Stimulated activated CD8-positive, alpha-beta memory T cell treated with anti-CD3 and anti-CD28 coated beads, Interleukin-2, amount 100 ng/mL, for 1 hour (primary cell): ENCODE data around the gene ODAD2.

Experiments
- DNase-seq, 2 donors: peaks; one replicate each; pipeline ENCODE4 v3.0.0-alpha.2; 2020; ENCODE audit warnings: low read depth in 2 of 2

The ODAD2 gene

DNA sequence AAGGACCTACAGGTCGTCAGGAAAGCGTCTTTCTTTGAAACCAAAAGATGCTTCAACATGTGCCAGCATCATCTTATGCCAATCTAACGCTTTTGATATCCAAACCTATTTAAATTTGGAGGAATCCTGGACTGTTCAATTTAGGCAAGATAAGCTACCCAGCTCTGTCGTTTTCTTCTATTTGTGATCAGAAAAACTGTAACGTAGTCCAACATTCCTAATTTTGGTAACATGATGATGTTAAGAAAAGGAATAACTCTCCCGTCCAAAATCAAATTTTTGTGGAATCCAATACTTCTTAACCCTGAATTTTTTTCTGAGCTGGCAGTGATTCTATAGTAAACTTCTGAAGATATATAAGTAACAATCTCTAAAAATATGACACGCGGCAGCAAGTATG, 160.0 kb downstream of the ODAD2 start:
- DNase-seq = no peak

DNA sequence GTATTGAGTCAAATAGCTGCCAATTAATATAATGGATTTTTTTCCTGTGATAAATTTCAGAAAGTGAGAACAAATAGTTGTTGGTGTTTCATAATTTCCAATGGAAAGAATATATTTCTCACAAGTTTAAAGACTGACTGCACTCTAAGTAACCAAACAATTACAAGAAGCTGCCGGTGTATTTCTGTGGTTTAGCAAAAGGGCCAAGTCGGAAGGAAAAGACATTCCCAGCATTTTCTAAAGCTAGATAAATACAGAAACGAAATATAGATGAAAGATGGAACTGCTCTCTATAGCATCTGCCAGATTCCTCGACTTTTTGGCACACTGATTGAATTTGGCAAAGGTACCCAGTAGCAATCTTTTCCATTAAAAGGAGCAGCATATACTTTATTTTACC, 160.5 kb downstream of the ODAD2 start:
- no peak for DNase-seq

DNA sequence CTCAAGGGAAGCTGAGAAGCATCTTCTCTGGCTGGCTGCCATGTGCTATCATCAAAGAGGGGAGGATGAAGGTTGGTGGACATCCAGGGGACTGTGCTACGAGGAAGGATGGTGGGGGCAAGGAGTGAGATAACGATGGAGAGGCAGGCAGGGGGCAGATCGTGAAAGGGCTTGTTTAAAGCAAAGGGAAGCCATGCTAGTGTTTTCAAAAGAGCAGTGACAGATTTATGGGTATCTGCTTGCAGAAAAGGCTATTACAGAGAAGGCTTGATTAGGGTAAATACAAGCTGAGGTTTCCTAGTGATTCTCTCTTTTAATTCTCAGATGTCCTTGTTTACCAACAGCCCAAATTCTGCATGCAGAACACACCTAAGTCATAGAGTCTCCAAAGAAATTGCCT, 164.4 kb downstream of the ODAD2 start:
- no peak for DNase-seq

DNA sequence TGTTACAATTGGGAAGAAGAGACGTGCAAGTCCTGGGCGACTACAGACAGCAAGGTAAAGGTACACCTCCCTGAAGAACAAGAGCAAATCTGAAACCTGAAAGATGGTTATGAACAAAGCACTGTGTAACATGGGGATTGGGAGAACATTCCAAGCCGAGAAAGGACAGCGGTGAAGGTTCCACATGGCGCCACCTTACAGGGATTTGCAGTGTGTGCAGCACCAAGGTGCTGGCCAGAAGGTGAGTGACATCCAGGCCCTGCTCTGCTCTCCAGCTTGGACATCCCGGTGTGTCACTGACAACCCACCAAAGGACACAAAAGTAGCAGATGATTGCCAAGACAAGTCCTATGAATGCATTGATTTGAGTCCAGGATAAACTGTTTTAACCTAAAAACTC, 165.1 kb downstream of the ODAD2 start:
- no peak for DNase-seq

DNA sequence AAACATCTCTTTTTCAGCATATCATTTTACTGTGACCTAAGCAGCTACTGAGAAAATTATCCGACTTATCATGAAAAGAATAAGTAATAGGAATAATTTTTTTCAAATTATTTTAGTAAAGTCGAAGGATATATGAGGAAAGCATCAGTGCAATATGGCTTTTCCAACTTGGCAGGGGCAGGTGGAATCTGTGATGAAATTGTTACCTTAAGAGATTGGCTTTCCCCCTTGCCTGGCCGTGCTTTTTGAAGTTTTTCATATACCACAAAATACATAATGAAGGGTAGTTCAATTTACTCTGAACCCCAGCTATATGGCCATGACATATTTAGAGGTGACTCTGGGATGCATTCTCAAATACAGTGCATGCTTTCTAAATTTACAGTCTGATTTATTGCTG, 166.1 kb downstream of the ODAD2 start:
- no peak for DNase-seq

DNA sequence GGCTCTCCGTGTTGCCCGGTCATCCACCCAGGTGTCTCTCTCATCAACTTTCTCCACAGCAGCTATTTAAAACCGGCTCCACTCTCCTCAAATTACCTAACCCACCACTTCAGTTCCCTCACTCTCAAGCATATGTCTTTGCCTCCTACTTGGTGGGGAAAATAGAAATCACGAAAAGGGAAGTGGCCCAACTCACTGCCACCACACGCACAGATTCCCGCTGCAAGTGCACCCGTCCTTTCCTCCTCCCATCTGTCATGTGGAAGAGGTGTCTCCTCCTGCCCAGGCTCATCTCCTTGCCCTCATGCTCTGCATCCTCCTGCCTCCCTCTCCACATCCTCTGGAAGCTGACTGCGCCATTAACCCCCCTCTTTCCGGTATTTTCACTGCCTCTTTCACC, 172.5 kb downstream of the ODAD2 start:
- DNase-seq = no peak

DNA sequence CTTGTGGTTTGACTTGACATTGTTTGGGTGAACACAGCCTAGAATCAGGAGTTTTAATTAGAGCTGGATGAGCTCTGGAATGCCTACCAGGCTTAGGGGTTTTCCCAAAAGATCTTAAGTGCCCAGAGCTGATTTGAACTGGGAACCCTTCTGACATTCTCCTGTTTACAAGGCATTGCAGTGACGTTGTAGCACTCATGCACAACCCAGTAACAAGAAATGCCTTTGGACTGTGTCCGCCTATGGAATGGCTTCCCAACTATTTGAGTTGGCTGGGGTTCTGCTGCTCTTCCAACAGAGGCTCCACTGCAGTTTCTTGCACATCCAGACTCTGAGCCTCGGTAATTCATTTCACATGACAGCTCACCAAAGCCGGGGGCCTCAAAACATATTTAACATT, 176.6 kb downstream of the ODAD2 start:
- DNase-seq = no peak

DNA sequence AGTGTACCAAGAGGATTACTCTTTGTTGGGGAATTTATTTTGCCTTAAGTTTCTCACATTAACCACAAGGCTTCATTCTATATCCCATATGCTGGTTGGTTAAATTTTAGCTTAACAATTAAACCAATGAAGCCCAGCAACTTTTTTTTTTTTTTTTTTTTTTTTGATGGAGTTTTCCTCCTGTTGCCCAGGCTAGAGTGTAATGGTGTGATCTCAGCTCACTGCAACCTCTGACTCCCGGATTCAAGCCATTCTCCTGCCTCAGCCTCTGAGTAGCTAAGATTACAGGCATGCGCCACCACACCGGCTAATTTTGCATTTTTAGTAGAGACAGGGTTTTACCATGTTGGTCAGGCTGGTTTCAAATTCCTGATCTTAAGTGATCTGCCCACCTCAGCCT, 178.2 kb downstream of the ODAD2 start:
- no peak for DNase-seq

DNA sequence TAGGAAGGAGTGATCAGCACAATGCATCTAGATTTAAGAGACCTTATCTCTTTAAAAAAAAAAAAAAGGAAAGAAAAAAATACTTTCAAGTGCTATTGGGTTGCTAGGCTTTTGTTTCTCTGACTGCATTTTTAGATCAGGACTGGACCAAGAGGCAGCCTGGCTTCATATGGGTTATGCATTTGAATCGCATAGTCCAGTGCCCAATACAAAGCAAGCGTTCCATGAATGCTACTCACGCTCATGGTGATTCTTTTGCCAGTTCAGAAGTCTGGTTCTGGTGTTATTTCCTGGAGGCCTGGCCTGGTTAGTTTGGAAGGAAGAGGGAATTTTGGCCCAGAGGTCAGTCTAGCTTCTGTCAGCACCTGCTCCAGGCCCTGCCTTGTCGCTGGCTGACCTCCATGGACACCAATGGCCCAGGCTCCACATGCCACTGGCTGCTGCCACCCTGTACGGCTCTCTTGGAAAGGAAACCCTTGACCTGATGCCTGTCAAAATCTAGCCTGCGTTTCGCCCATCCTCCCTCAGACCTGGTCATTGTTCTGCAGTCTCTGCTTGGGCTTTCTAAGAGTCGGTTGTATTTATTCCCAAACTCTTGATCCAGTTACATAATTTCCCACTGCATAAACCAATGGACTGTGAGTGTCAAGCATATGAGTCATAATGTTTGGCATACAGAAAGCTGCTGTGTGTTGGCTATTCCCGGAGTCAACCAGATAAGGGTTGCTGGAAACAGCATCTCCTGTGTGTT, 178.9 kb downstream of the ODAD2 start:
- no peak for DNase-seq

DNA sequence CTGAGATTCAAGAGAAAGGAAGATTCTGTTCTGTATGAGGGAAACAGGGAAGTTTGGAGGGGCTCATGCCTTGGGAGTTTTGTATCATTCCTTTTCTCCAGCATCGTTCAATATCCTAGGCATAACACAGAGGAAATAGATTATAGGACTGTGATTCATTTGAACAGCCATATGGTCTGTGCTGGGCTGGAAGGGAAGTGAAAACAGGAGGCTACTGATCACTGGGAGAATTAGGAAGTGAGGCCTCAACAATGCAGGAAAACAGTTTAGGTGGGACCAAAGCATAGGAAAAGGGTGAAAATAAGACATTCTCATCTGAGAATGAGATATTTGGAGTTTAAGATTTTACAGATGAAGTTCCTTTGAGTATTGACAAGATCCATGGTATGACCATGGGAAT, 182.6 kb downstream of the ODAD2 start:
- no peak for DNase-seq

DNA sequence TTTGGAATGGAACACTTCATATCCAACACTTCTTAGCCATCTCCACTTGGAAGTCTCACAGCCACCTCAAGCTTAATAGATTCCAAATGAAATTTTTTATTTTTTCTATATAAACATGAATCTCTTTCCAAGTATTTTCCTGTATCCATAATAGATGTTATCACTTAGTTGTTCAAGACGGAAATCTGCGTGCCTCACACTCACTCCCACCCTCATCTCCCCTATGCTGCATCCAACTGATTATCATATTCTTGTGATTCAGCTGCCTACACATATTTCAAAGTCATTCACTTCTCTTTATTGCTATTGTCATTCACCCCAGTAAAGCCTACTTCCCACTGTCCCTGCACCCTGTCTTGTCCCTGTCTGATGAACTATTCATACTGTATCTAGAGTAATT, 183.0 kb downstream of the ODAD2 start:
- DNase-seq = no peak

DNA sequence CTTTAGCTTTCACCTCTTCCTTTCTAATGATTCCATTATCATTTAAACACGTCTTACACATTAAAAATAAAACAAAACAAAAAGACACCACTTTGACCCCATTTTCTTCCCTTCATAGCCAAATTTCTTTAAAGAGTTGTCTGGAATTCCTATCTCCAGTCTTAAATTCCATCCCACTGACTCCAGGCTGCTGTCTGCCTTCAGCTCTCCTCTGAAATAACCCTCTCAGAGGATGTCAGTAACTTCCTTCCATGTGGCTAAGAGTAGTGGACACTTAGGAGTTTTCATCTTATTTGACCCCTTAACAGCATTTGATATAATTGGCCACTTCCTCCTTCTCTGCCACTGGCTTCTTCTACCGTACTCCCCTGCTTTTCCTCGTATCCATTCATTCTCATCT, 183.6 kb downstream of the ODAD2 start:
- no peak for DNase-seq

DNA sequence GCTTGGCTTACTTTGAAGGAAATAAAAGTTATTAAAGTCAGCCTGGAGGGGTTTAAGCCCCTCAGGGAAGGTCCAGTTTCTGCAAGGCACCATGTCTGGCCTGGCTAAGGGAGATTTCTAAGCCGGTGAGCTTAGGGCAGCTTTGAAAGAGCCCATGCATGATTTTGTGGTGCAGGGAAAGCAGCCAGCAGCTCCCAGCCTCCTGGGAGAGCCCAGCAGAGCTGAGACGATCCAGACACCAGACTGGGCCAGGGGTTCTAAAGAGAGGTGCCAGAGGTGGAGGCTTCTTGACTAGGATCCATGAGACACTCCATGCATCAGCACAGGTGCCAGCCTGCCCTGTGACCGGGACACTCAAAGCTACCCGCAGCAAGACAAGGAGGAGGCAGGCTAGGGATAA, 193.7 kb downstream of the ODAD2 start:
- DNase-seq = no peak

DNA sequence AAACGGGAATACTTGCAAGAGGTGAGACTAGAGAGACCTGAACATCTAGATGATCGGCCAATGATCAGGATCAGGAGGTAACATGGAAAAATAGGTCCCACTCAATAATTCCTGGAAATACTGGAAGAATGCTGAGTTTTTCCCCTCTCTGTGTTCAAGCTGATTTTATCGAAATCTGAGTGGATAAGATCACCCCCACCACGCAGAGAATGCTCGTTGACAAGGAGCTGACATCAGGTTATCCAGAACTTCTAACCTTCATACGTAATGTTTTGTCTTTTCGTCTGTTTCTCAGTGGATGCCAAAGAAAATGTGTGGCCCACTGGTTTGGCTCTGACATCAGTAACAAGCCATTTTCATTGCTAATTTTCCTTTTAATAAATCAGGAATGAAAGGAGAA, 194.7 kb downstream of the ODAD2 start:
- DNase-seq = no peak

DNA sequence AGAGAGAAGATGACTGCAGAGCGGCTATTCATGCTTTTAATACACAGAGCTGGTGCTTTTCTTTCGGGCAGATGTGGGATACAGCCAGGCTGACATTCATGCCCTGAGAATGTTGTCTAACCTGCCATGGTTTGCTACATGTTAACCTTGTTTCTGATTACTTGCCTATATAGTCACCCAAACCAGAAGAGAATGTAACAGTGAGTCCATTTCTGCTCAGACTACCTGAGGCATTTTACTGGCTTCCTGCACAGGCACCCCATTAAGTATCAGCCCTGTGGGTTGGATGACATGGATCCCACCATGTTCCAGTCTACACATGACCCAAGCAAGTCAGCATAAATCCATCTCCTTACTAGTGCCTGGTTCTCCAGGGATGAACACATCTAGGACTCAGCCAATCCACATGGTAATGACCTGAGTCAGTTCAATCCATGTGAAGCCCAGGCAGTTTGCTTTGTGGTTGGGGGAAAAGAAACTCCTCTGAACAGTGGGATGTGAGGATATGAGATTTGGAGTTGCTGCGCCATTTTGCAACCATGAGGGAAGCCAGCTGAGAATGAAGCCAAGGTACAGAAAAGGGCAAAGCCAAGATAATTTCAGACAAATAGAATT, 197.6 kb downstream of the ODAD2 start:
- no peak for DNase-seq

DNA sequence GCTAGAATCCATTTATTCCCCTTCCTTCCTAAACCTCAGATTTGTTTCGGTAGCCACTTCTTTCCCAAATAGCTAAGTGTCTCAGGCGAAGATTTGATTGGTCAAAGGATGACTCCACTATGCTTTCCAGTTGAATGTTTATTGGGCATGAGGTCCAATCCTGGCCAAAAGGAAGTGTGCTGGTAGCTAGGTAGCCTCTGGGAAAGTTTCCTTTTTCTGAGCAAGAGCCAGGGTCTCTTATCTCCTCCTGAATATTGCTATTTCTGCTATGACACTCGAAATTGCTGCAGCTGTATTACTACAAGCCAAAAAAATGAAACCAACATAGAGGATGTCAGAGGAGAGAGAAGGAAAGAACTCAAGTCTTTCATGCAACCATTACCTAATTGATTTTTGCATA, 199.8 kb downstream of the ODAD2 start:
- DNase-seq = no peak

DNA sequence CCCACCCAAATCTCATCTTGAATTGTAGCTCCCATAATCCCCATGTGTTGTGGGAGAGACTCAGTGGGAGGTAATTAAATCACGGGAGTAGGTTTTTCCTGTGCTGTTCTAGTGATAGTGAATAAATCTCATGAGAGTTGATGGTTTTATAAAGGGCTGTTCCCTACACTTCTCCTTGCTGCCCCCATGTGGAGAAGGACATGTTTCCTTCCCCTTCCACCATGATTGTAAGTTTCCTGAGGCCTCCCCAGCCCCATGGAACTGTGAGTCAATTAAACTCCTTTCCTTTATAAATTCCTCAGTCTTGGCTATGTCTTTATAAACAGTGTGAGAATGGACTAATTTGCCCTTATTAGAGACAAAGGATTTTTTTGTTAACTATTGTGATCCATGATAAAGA, 204.7 kb downstream of the ODAD2 start:
- DNase-seq = no peak

DNA sequence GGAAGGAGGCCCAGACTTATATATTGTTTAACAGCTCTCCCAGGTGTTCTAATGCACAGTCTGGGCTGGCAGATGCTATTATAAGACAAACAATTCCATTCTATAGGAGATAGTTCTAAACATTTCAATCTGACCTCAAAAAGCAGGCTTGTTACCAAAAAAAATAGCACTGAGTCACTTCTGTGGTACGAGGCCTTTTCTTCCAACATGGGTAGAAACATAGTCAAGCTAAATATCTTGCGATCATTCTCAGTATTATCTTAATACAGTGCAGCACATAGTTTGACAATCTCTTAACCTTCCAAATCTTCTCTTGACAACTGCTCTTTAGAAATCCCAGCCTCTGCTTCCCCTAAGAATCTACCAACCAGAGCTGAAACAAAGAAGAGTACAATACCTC, 206.7 kb downstream of the ODAD2 start:
- DNase-seq = no peak

DNA sequence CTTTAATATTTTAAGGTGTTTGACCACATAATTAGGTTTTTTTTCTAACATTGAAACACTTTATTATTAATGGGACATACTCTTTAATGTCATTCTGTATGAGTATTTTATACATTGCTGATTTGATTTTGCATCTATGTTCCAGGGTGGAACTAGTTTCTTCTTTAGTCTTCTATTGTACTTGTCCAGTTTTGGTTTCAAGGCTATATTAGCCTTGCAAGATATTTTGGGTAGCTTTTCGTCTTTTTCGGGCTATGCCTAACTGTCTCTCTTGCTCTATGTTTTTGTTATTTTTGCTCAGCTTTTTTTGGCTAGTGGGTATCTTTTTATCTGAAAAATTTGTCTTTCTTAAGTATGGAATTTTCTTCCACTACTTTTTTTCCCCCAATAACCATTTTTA, 214.6 kb downstream of the ODAD2 start:
- no peak for DNase-seq

DNA sequence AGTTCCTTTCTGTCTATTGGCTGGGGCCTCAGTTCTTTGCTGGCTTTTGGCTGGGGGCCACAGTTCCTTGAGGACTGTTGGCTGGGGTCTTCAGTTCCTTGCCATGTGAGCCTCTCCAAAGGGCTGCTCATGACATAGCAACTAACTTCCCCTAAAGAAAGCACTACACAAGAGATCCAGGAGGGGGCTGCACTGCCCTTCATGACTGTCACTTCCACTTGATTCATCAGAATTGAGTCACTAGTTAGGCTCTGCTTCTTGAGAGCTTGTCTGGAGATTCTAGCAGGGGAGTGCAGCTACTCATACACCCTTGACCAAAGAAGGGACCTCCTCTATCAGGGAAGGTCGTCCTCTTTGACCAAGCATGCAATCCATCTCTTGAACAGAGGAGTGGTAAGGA, 215.2 kb downstream of the ODAD2 start:
- DNase-seq = no peak

DNA sequence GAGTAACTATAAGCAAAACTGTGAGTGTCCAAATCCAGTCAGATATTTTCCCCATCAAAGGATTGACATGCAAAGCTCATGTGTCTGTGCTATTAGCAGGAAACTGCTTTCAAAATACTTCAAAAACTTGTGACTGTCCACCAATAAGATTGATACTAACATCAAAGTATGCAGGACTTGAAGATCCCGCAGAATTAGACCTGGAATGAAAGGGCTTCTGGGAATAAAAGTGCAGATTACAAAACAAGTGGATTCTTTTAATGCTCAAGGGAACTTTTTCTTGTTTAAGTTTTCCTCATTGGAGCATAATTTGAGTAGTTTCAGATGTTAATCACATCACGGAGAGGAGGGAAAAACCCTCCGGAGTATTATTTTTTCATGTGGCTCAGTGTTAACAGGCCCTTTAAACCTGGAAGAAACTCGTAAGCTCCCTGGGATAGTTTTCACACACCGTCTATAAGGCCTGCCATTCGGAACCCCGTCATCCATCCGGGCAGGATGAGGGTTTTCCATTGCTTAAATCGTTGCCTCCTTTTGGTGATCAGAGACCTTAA, 219.3 kb downstream of the ODAD2 start:
- DNase-seq = no peak

DNA sequence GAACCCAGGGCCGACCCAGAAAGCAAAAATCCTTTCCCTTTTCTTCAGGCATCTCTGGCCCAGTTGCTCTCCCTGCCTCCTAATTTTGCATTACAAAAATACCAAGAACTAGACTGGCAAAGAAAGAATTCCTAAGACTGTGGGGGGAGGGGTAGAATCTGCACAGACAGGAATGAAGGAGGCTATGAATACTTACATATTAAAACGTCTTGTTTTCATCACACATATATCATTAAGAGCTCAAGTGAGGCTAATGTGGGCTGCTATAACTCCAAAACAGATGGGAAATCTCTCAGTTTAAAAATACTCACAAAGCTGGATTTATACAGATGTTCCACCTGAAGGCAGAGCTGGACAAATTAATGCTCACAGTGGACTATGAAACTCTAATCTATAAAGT, 224.0 kb downstream of the ODAD2 start:
- DNase-seq = no peak

DNA sequence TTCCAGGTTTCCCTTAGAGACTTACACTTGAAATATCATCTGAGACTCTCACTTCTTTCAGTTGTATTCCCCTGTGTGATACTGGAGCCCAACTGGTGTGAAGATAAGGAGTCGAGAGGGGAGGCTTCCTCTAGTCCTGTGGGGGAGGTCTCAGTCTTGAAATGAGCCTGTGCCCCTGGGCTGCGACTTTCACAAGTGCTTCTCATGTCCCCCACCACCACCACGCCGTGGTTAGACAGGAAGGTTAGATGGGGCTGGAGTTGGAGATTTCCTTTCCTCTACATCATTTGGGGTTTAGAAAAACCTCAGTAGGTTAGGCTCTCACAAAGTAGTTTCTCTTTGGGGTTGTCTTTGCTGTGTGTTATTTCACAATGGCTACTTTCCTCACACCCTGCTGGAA, 227.6 kb downstream of the ODAD2 start:
- no peak for DNase-seq

DNA sequence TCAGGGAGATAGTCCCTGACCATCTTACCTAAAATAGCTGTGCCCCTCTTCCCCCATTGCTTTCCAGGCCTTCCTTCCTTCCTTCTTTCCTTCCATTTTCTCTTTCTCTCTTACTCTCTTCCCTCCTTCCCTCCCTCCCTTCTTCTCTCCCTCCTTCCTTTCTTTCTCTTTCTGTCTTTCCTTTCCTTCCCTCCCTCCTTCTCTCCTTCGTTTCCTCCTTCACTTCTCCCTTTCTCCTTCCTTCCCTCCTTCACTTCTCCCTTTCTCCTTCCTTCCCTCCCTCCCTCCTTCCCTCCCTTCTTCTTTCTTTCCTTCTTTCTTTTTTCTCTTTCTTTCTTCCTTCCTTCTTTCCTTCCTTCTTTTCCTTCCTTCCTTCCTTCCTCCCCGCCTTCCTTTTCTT, 228.7 kb downstream of the ODAD2 start:
- DNase-seq = no peak
